D721Med (cell line): ENCODE measurements around the gene CFAP74.
"Not testable (repeated sequence)": the region's sequence is repeated elsewhere in the genome, so short reads cannot be mapped to it uniquely, and the experiment has no call there.

Experiments used
- DNase-seq: peaks from one replicate; pipeline ENCODE4 v3.0.0; 2011; ENCODE audit warnings: low spot score; ENCODE audit not compliant: insufficient read length
- FAIRE-seq: peaks from 2 replicates; lab custom pipeline; 2011; peaks lifted over from hg19 to GRCh38; lab: Jason Lieb, UNC
- CTCF ChIP-seq: IDR thresholded peaks from 2 replicates; pipeline ENCODE4 v1.5.1; 2012; ENCODE audit warnings: mild to moderate bottlenecking, control low read depth; ENCODE audit not compliant: insufficient read depth; ENCODE audit errors: missing control alignments

The CFAP74 gene

GRCh38 chr1:1938613-1939295, 64.8 kb downstream of the CFAP74 start:
- DNase-seq (no peak), FAIRE-seq (no peak)
- TF ChIP-seq CTCF = no peak

GRCh38 chr1:1938276-1938573, 65.4 kb downstream of the CFAP74 start:
- DNase-seq (no peak), FAIRE-seq (no peak)
- TF ChIP-seq CTCF = no peak

- TF ChIP-seq CTCF = no peak
- FAIRE-seq (no peak), DNase-seq (no peak)
Observed at GRCh38 chr1:1937549-1938275, 65.9 kb downstream of the CFAP74 start.

GRCh38 chr1:1937061-1937460, 66.5 kb downstream of the CFAP74 start:
- FAIRE-seq = no peak
- TF ChIP-seq CTCF = no peak
- no peak for DNase-seq

GRCh38 chr1:1934848-1935247, 68.7 kb downstream of the CFAP74 start:
- FAIRE-seq, DNase-seq: not testable (repeated sequence)

- TF ChIP-seq CTCF = no peak
- DNase-seq (no peak), FAIRE-seq (no peak)
Observed at GRCh38 chr1:1929639-1930545, 73.7 kb downstream of the CFAP74 start.

- no peak for DNase-seq
- no peak for FAIRE-seq
- no peak for TF ChIP-seq CTCF
Observed at GRCh38 chr1:1929102-1929638, 74.4 kb downstream of the CFAP74 start.
